Measurements from ENCODE around the gene EVA1A. TPM values are rescaled to one million over a fixed set of nuclear protein-coding genes. Genes with fewer than 3 reads are reported as not detected.

Gene EVA1A
- total RNA-seq, 1 experiment from 2014 or later = 0.68 TPM

- Histone ChIP-seq H3K27ac (ENCODE audit: insufficient read length, low read depth, low read length) (no peak overlapping the region), H3K56ac (ENCODE audit: insufficient read length, low read depth, low read length) (no peak overlapping the region), H2AK5ac (ENCODE audit: insufficient read length, low read length) (no peak overlapping the region), H4K8ac (replicated peaks; ENCODE audit: insufficient read length, low read depth, low read length) (no peak overlapping the region), H3K14ac (ENCODE audit: insufficient read depth, low read length) (no peak overlapping the region), H2BK20ac (ENCODE audit: low read depth, low read length, poor library complexity, severe bottlenecking) (no peak overlapping the region), H2BK12ac (ENCODE audit: insufficient read length, low read depth, low read length) (no peak overlapping the region), H4K5ac (ENCODE audit: insufficient read length, low read depth, low read length) (no peak overlapping the region), H4K91ac (ENCODE audit: insufficient read length, low read depth, low read length) (no peak overlapping the region), H2AFZ (ENCODE audit: low read length) (no peak overlapping the region), H3K23ac (ENCODE audit: insufficient read length, low read depth, low read length) (no peak overlapping the region), H3K18ac (ENCODE audit: insufficient read length, low read depth, low read length) (no peak overlapping the region), H3K4ac (ENCODE audit: low read depth, low read length) (no peak overlapping the region), H3K9ac (ENCODE audit: extremely low read depth, insufficient read length, low read length) (no peak overlapping the region), H3K27me3 (ENCODE audit: insufficient read depth, low read length) (no peaks in the 10 kb centered on the region), H2BK120ac (ENCODE audit: low read depth, low read length, poor library complexity, severe bottlenecking) (no peak overlapping the region), H3T11ph (ENCODE audit: low read length) (no peak overlapping the region), H3K23me2 (ENCODE audit: insufficient read length, low read depth, low read length, poor library complexity, severe bottlenecking) (peaks cover 3% of the 10 kb centered on the region), H3K9me3 (ENCODE audit: control insufficient read depth, low read depth, low read length) (no peaks in the 10 kb centered on the region), H3K4me1 (ENCODE audit: insufficient read depth, low read length) (peaks cover 2% of the 10 kb centered on the region; the same call in 1 of the 2 replicates), H2BK5ac (ENCODE audit: insufficient read length, low read length) (no peak overlapping the region), H3K79me1 (ENCODE audit: insufficient read depth, low read depth, low read length, poor library complexity, severe bottlenecking) (no peaks in the 10 kb centered on the region), H4K20me1 (ENCODE audit: control insufficient read depth, insufficient read depth, insufficient read length) (no peaks in the 10 kb centered on the region), H3K79me2 (ENCODE audit: insufficient read depth, low read length) (no peaks in the 10 kb centered on the region), H3K4me2 (ENCODE audit: insufficient read depth, insufficient read length, low read length) (no peak overlapping the region), H2BK15ac (ENCODE audit: low read depth, low read length) (no peak overlapping the region)
- no peak for DNase-seq
- Mint-ChIP-seq H3K27ac (no peak overlapping the region), H3K27me3 (ENCODE audit: low read depth) (no peaks in the 10 kb centered on the region), H3K36me3 (ENCODE audit: insufficient read depth in 1 of 3, low read depth in 3 of 3) (no peaks in the 10 kb centered on the region), H3K9me3 (no peaks in the 10 kb centered on the region; a peak in 2 of 5 replicates), H3K4me1 (peaks cover 5% of the 10 kb centered on the region in 2 experiments; a peak in 3 of 4 replicates), H3K4me3 (no peak overlapping the region)
- WGBS (ENCODE audit: extremely low coverage, insufficient read length, low lambda C conversion rate) = 100% methylated on average over 1 of the region's 2 CpGs
- no peak for TF ChIP-seq CTCF (conservative IDR thresholded peaks at IDR 0.05)
Observed at GRCh38 chr2:75500633-75501032, 60.1 kb downstream of the EVA1A start.

Data from H9 (cell line).